T1000 (cell line): ENCODE measurements around the gene SMYD5.

ENCODE experiments used
- DNase-seq: peaks from one replicate; lab custom pipeline; 2025; ENCODE audit warnings: mixed read lengths; lab: John Stamatoyannopoulos, UW

The SMYD5 gene

DNA sequence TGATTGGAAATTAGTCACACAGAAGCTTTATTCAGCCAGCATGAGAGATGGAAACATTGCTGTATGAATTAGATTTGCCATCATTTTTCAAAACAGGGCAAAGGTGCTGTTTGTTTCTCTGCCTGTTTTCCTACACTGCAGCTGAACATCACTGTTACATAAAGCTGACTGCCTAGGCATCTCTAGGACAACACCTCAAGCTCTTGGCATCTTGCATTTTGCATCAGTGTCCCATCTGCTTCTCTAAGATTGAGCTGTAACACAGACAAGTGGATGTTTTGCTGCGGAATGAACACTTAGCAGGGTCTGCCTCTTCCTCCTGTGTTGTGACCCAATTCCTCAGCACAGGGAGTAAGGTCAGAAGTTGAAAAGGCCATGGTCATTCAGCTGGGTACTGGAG, 24.9 kb downstream of the SMYD5 start:
- no peak for DNase-seq

- no peak for DNase-seq
Observed at GRCh38 chr2:73239776-73240175, 25.7 kb downstream of the SMYD5 start.

DNA sequence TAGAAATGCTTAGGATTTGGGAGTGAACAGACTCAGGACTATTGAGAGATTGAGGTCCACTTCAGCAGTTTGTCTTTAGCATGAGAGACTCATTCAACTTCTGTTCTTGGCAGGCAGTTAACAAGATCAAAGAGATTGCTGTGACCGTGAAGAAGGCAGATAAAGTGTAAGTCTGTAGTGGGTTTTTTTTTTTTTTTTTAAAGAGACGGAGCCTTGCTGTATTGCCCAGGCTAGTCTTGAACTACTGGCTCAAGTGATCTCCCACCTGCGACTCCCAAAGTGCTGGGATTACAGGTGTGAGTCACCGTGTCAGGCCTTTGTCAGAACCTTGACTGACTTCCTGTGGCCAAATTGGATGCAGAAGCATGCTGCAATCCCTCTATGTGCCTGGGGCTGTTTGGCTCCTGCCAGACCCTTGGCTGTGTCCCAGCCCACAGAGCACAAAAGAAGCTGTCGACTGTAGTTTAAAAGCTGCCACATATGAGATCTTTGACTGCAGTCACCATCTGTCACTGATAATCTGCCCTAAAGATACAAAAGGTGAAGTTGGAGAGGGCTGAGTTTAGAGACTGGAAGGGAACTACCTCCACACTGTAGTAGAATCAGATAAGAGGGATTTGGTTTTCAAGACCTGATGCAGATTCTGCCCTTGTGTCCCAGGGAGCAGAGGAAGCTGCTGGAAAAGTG, 30.0 kb downstream of the SMYD5 start:
- DNase-seq, result no peak

DNA sequence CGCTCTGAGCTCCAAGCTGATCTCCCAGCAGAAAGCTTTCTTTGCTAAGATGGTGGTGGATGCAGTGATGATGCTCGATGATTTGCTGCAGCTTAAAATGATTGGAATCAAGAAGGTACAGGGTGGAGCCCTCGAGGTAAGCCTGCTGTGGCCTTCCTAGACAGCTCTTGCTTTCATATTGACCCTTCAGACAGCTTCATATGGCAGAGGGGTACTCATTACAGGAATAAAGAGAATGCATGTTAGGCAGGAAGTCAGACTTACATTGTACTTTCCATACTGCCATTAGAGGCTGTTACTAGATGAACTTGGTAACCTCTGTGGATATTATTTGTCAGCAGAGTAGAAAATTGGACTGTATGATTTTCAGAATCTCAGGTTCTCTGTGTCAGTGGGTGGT, 30.5 kb downstream of the SMYD5 start:
- no peak for DNase-seq

GRCh38 chr2:73246850-73247249, 32.8 kb downstream of the SMYD5 start:
- no peak for DNase-seq

DNA sequence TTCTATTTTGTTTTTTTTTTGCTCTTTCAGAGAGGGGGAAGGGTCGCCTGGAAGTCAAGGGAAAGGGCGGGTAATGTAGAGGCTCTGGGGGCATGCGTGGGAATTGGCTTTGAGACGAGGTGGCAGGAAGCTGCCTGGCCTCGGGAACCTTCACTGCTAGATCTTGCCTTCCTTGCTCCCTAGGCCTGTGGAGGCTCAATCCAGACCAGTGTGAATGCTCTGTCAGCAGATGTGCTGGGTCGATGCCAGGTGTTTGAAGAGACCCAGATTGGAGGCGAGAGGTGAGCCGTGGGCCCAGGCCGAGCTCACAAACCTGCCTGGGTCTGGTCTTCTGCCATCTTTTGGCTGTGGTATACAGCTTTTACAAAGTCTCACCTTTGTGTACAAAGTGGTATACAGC, 35.6 kb downstream of the SMYD5 start:
- no peak for DNase-seq

DNA sequence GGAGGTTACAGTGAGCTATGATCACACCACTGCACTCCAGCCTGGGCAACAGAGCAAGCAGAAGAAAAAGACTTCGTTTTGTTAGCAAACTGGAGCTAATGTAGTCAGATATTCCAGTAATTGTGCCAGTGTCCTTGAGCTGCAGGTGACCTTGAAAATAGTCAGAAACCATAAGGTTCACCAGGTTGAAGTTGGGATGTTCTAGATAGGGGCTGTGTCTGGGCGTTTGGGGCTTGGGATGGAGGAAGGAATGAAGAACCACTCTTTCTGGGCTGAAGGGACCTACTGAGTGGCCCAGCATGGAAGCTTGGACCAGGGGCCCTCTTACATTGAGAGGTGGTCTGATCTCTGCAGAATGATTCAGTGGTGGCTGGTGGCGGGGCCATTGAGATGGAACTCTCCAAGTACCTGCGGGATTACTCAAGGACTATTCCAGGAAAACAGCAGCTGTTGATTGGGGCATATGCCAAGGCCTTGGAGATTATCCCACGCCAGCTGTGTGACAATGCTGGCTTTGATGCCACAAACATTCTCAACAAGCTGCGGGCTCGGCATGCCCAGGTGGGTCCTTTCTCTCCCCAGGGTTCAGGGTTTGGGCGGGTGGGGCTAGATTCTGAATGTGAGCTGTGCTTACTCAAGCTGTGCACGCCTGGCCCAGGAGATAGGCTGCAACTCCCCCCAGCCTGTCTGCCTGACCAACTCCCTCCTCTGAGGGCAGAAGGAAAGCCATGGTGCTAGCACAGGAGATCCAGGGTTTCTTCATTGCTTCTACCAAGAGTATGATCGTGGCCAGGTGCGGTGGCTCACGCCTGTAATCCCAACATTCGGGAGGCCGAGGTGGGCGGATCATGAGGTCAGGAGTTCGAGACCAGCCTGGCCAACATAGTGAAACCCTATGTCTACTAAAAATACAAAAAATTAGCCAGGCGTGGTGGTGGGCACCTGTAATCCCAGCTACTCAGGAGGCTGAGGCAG, 37.1 kb downstream of the SMYD5 start:
- no peak for DNase-seq

- no peak for DNase-seq
Observed at GRCh38 chr2:73252238-73253027, 38.4 kb downstream of the SMYD5 start.

DNA sequence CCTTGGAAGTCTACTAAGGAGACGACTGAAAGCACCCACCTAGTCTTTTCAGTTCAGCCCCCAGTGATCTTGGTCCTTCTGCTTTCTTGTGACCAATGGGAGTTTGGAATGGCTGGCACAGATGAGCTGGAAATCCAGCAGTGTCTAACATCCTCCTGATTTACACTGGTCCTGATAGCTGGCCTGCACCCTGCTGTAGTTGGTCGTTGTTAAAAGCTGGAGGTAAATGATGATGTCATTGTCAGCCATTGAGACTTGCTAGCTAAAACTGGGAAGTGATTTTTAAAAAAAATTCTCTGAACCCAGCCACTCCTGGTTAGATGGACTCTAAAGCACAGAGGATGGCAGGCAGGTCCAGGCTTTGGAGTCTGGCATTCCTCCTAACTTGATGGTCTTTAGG, 39.4 kb downstream of the SMYD5 start:
- no peak for DNase-seq

- no peak for DNase-seq
Observed at GRCh38 chr2:73253901-73254300, 39.9 kb downstream of the SMYD5 start.

- DNase-seq, result no peak
Observed at GRCh38 chr2:73254343-73255006, 40.4 kb downstream of the SMYD5 start.

- no peak for DNase-seq
Observed at GRCh38 chr2:73255007-73255644, 41.1 kb downstream of the SMYD5 start.

DNA sequence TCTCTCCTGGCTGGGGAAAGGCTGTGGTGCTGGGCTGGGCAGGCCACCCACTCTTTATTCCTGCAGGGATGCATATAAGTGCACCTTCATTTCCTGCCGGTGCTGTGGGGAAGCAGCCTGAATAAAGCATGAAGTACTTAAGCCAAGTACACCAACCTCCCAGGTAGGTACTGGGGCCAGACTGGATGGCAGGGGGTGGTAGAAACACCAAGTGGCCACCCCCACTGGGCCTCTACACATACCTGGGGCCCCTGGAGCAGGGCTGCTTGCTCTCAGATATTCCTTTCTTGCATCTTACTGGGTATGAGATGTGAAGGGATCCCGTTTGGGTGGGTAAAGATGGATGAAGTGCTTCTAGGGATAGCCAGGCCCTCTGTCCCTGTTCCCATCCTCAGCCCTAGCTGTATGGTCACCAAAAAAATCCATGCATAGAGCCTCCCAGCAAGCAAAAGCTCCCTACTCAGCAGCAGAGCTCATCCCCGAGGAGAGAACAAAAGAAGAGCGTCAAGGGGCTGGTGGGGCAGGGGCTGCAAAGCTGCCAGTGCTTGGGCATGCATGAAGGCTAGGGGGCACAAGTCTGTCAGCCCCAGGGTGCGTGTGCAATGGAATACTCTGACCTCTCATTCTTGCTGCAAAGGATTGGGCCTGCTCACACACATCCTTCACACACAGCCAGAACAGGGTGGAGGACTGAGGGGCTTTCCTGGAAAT, 42.0 kb downstream of the SMYD5 start:
- DNase-seq, result no peak

DNA sequence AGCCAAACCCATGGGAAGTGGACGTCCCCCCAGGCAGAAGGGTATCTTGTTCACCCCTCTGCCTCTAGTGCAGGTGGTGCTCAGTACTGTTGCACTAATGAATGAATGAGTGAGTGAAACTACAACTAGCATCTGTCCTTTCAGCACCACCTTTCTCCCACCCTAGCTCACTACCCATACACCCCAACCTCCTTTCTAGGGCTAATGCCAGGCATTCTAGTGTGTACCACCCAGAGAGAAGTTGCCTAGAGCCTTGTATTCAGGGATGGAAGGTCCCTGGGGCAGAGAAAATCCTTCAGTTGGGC, 42.5 kb downstream of the SMYD5 start:
- DNase-seq, result no peak

GRCh38 chr2:73257021-73257420, 43.0 kb downstream of the SMYD5 start:
- no peak for DNase-seq

GRCh38 chr2:73257425-73258125, 43.5 kb downstream of the SMYD5 start:
- DNase-seq, result no peak

GRCh38 chr2:73258186-73258912, 44.3 kb downstream of the SMYD5 start:
- no peak for DNase-seq

GRCh38 chr2:73258913-73259215, 44.8 kb downstream of the SMYD5 start:
- DNase-seq, result no peak

DNA sequence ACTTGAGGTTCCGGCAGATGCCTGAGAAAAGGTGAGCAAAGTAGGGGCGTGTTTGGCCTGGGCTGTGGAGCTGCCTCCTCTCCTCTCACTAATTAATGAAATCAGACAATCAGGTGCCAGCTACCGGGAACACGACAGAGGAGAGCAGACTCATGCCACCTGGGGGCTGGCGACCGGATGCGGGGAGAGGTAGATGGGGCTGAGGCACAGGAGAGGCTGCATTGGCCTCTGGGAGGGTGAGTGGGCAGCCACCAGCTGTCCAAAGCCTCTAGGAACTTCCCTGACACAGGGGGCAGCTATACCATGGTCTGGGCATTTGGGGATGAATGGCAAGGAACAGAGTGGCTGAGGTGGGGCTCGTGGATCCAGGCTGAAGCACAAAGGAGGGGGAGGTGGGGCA, 45.2 kb downstream of the SMYD5 start:
- DNase-seq, result no peak
